H1 (cell line): ENCODE results near the gene DPH6. TPM values are rescaled to one million over a fixed set of nuclear protein-coding genes. Genes with fewer than 3 reads are reported as not detected.

Experiments used
- CTCF ChIA-PET: fragments of 300-600 bp; sonication (Branson Sonifier 250); formaldehyde crosslinking; loops from one replicate; lab custom pipeline; 2021; ENCODE audit not compliant: partially characterized antibody; lab: Charles Lee
- POLR2A ChIA-PET: fragments of 300-600 bp; sonication (Branson Sonifier 250); formaldehyde crosslinking; loops from one replicate; lab custom pipeline; 2021; ENCODE audit warnings: inconsistent platforms; ENCODE audit not compliant: partially characterized antibody; lab: Charles Lee
- DNase-seq, 2 experiments: peaks; one replicate each; pipeline versions ENCODE4 v3.0.0 to v3.0.0-alpha.2; 2010 to 2022; ENCODE audit warnings: low spot score in 2 of 2, low read depth in 1 of 2, mixed read lengths in 1 of 2
- FAIRE-seq: peaks from 2 replicates; lab custom pipeline; 2011; peaks lifted over from hg19 to GRCh38; lab: Jason Lieb, UNC
- H2AFZ ChIP-seq: 2 replicates; pipeline ENCODE4 v1.8.1; 2012; ENCODE audit warnings: low read length, inconsistent platforms
- H2AK5ac ChIP-seq: 2 replicates; pipeline ENCODE4 v1.6.1; 2013; ENCODE audit warnings: low read depth, low read length
- H2BK120ac ChIP-seq: replicated peaks from 2 replicates; pipeline ENCODE3; 2013; ENCODE audit warnings: low read depth, low read length, inconsistent platforms
- H2BK12ac ChIP-seq: 2 replicates; pipeline ENCODE4 v1.6.1; 2013; ENCODE audit warnings: low read depth, low read length
- H2BK15ac ChIP-seq: 2 replicates; pipeline ENCODE4 v1.6.1; 2013; ENCODE audit warnings: low read length
- H2BK20ac ChIP-seq: 2 replicates; pipeline ENCODE4 v1.6.1; 2013; ENCODE audit warnings: low read length
- H2BK5ac ChIP-seq: 2 replicates; pipeline ENCODE4 v1.6.1; 2013; ENCODE audit warnings: low read depth, low read length
- H3K14ac ChIP-seq: 2 replicates; pipeline ENCODE4 v1.6.1; 2013; ENCODE audit warnings: inconsistent platforms; ENCODE audit not compliant: insufficient read length
- H3K18ac ChIP-seq: 2 replicates; pipeline ENCODE4 v1.6.1; 2013; ENCODE audit warnings: low read length; ENCODE audit errors: extremely low read depth
- H3K23ac ChIP-seq: 2 replicates; pipeline ENCODE4 v1.6.1; 2013; ENCODE audit warnings: inconsistent platforms; ENCODE audit not compliant: insufficient read length
- H3K23me2 ChIP-seq: 2 replicates; pipeline ENCODE4 v1.6.1; 2013; ENCODE audit warnings: low read depth, low read length
- H3K27ac ChIP-seq: 2 replicates; pipeline ENCODE4 v1.6.1; 2011; ENCODE audit warnings: low read depth, low read length, inconsistent platforms
- H3K27me3 ChIP-seq, 4 experiments: replicated peaks in 1 of 4; 1 replicate in 1 of 4; 2 replicates in 3 of 4; pipeline versions ENCODE4 v1.6.1 to v1.8.1; 2011 to 2013; ENCODE audit warnings: low read length in 3 of 4, mild to moderate bottlenecking in 3 of 4, inconsistent platforms in 2 of 4, mixed read lengths in 2 of 4, moderate library complexity in 1 of 4; ENCODE audit not compliant: control insufficient read depth in 3 of 4, insufficient read depth in 3 of 4; ENCODE audit errors: extremely low read depth in 1 of 4
- H3K36me3 ChIP-seq, 4 experiments: 2 replicates each; pipeline versions ENCODE4 v1.6.1 to v1.8.1; 2011 to 2013; ENCODE audit warnings: mild to moderate bottlenecking in 4 of 4, low read length in 3 of 4, moderate library complexity in 2 of 4, control low read depth in 1 of 4, inconsistent platforms in 1 of 4; ENCODE audit not compliant: insufficient read depth in 4 of 4, control insufficient read depth in 2 of 4
- H3K4ac ChIP-seq: replicated peaks from 2 replicates; pipeline ENCODE3; 2013; ENCODE audit warnings: low read length, low read depth, mixed read lengths, inconsistent platforms; ENCODE audit not compliant: insufficient read length
- H3K4me1 ChIP-seq, 4 experiments: replicated peaks in 1 of 4; 1 replicate in 1 of 4; 2 replicates in 3 of 4; pipeline versions ENCODE4 v1.6.1 to v1.8.1; 2011 to 2013; ENCODE audit warnings: low read length in 3 of 4, inconsistent platforms in 2 of 4, mixed read lengths in 1 of 4; ENCODE audit not compliant: insufficient read depth in 4 of 4, control insufficient read depth in 3 of 4
- H3K4me2 ChIP-seq, 2 experiments: 2 replicates each; pipeline versions ENCODE4 v1.6.1 to v1.8.1; 2011 to 2013; ENCODE audit warnings: low read depth in 2 of 2, low read length in 2 of 2, control low read depth in 1 of 2, inconsistent platforms in 1 of 2, mild to moderate bottlenecking in 1 of 2; ENCODE audit not compliant: insufficient read depth in 1 of 2
- H3K4me3 ChIP-seq, 4 experiments: fragments of 200-600, 300-600 bp in 1 of 4; sonication (generic), shearing (Covaris generic), sonication (Bioruptor Twin) in 1 of 4; 2 replicates each; pipeline versions ENCODE4 v1.5.1 to v1.8.1; 2011 to 2016; ENCODE audit warnings: low read length in 4 of 4, low read depth in 3 of 4, control low read depth in 2 of 4, inconsistent platforms in 2 of 4, mild to moderate bottlenecking in 2 of 4, mixed read lengths in 1 of 4, moderate library complexity in 1 of 4; ENCODE audit not compliant: insufficient read depth in 2 of 4; ENCODE audit errors: extremely low read depth in 1 of 4
- H3K56ac ChIP-seq: replicated peaks from 2 replicates; pipeline ENCODE3; 2013; ENCODE audit warnings: low read depth, mild to moderate bottlenecking, mixed read lengths, low read length, inconsistent platforms; ENCODE audit not compliant: insufficient read length
- H3K79me1 ChIP-seq: 2 replicates; pipeline ENCODE4 v1.6.1; 2013; ENCODE audit warnings: low read depth, low read length, control low read depth
- H3K79me2 ChIP-seq, 2 experiments: 2 replicates each; pipeline versions ENCODE4 v1.6.1 to v1.8.1; 2012 to 2013; ENCODE audit warnings: low read length in 2 of 2, mild to moderate bottlenecking in 2 of 2, inconsistent platforms in 1 of 2; ENCODE audit not compliant: insufficient read depth in 2 of 2, control insufficient read depth in 1 of 2
- H3K9ac ChIP-seq, 4 experiments: replicated peaks in 1 of 4; 1 replicate in 1 of 4; 2 replicates in 3 of 4; pipeline versions ENCODE4 v1.6.1 to v1.8.1; 2011 to 2013; ENCODE audit warnings: low read depth in 3 of 4, low read length in 3 of 4, control low read depth in 2 of 4, mild to moderate bottlenecking in 2 of 4, moderate library complexity in 2 of 4, inconsistent platforms in 1 of 4; ENCODE audit errors: extremely low read depth in 1 of 4
- H3K9me3 ChIP-seq, 2 experiments: 2 replicates each; pipeline versions ENCODE4 v1.6.1 to v1.8.1; 2012 to 2013; ENCODE audit warnings: mild to moderate bottlenecking in 2 of 2, moderate library complexity in 2 of 2, control low read depth in 1 of 2, inconsistent platforms in 1 of 2, low read depth in 1 of 2, low read length in 1 of 2, mixed read lengths in 1 of 2; ENCODE audit not compliant: insufficient read depth in 2 of 2
- H4K20me1 ChIP-seq, 2 experiments: replicated peaks in 1 of 2; 2 replicates each; pipeline versions ENCODE3 to v1.8.1; 2011 to 2013; ENCODE audit warnings: inconsistent platforms in 2 of 2, low read length in 2 of 2, mild to moderate bottlenecking in 1 of 2; ENCODE audit not compliant: insufficient read depth in 2 of 2, control insufficient read depth in 1 of 2
- H4K5ac ChIP-seq: 2 replicates; pipeline ENCODE4 v1.6.1; 2013; ENCODE audit warnings: low read length, low read depth, mixed read lengths, inconsistent platforms; ENCODE audit not compliant: insufficient read length
- H4K8ac ChIP-seq: 2 replicates; pipeline ENCODE4 v1.8.0; 2013; ENCODE audit warnings: mild to moderate bottlenecking, moderate library complexity, low read length, inconsistent platforms; ENCODE audit not compliant: insufficient read depth; ENCODE audit errors: extremely low read depth
- H4K91ac ChIP-seq: replicated peaks from 2 replicates; pipeline ENCODE3; 2013; ENCODE audit warnings: low read length, mixed read lengths, inconsistent platforms; ENCODE audit not compliant: insufficient read length
- ATF3 ChIP-seq: IDR thresholded peaks from 2 replicates; pipeline ENCODE4 v1.6.1; 2011; ENCODE audit warnings: low read depth, mild to moderate bottlenecking, low read length; ENCODE audit not compliant: insufficient read depth
- CBX8 ChIP-seq: fragments of 300-800, 300-1000 bp; sonication (generic); IDR thresholded peaks from 2 replicates; pipeline ENCODE4 v1.7.1; 2016; ENCODE audit warnings: low read depth, low read length, borderline replicate concordance
- CTBP2 ChIP-seq: IDR thresholded peaks from 2 replicates; pipeline ENCODE4 v1.7.0; 2011; ENCODE audit warnings: borderline replicate concordance, mild to moderate bottlenecking, moderate library complexity, mixed read lengths, low read length; ENCODE audit not compliant: insufficient read depth, insufficient read length
- POLR2AphosphoS5 ChIP-seq: IDR thresholded peaks from 2 replicates; pipeline ENCODE4 v1.6.1; 2011; ENCODE audit warnings: low read depth, low read length
- WGBS, 2 experiments: shearing (Covaris generic) in 1 of 2; methylation state at CpG; one replicate each; pipeline versions ENCODE4 v1.1.6 to v1.1.7; 2013 to 2015; ENCODE audit warnings: low lambda C conversion rate in 2 of 2, mixed read lengths in 2 of 2, inconsistent platforms in 1 of 2, low coverage in 1 of 2, missing lambda C conversion rate in 1 of 2; ENCODE audit not compliant: insufficient replicate concordance in 2 of 2, insufficient coverage in 1 of 2, insufficient read length in 1 of 2; ENCODE audit errors: extremely low coverage in 1 of 2, missing lambda C conversion rate in 1 of 2; 5-methylcytosine and 5-hydroxymethylcytosine counted together
- polyA plus RNA-seq, 7 experiments: library from polyadenylated mRNA; depleted of rRNA in 3 of 7; stranded (reverse) in 5 of 7; unstranded in 2 of 7; fragments of >200 nt in 5 of 7; fragments of 200-250 nt in 2 of 7; gene quantifications; 1 replicate in 5 of 7; 2 replicates in 1 of 7; 4 replicates in 1 of 7; pipeline versions ENCODE4 v1.2.1 to v1.2.3, GENCODE V29; 2011 to 2013; ENCODE audit warnings: missing spikeins in 2 of 7, mixed read lengths in 2 of 7
- total RNA-seq: library from RNA; stranded (reverse); fragmentation: NEBNext Ultra II Directional; extraction: Animal tissue kit (Norgen Biotek cat#: 25700); gene quantifications from 2 replicates; pipeline ENCODE4 v1.2.1, GENCODE V29; 2021

Gene DPH6
- total and polyA plus RNA-seq, 2 of the 8 experiments (the other 6 are each of a cell fraction or from before 2014, with no cell fraction given): 21.6 to 30.5 TPM

- Histone ChIP-seq H3K23ac (no peak overlapping the region), H2BK5ac (no peak overlapping the region), H3K4me3 (no peak overlapping the region), H3K4me1 (no peaks in the 10 kb centered on the region), H3K36me3 (no peaks in the 10 kb centered on the region), H3K4me2 (no peak overlapping the region), H2BK20ac (no peak overlapping the region), H3K79me2 (no peaks in the 10 kb centered on the region), H4K8ac (no peak overlapping the region), H2AFZ (no peak overlapping the region), H3K27me3 (no peaks in the 10 kb centered on the region), H3K18ac (no peak overlapping the region), H2BK15ac (no peak overlapping the region), H2AK5ac (no peak overlapping the region), H3K14ac (no peak overlapping the region), H4K20me1 (no peaks in the 10 kb centered on the region), H4K5ac (no peak overlapping the region), H3K4ac (no peak overlapping the region), H2BK12ac (no peak overlapping the region), H3K9ac (no peak overlapping the region), H3K56ac (no peak overlapping the region), H2BK120ac (no peak overlapping the region), H3K23me2 (no peaks in the 10 kb centered on the region), H3K79me1 (no peaks in the 10 kb centered on the region; the same call in 1 of the 2 replicates), H3K27ac (no peak overlapping the region), H4K91ac (no peak overlapping the region), H3K9me3 (no peaks in the 10 kb centered on the region)
- DNase-seq (no peak), FAIRE-seq (no peak)
- no peak for TF ChIP-seq POLR2AphosphoS5
- TF ChIP-seq CBX8: no peak
- no peak for TF ChIP-seq ATF3
- TF ChIP-seq CTBP2: no peak
- 90% methylated on average over 7 of the region's 7 CpGs; no CpG with 5 or more reads in 1 of the 2 experiments for WGBS, 2 experiments
- ChIA-PET POLR2A (no interaction called here), CTCF (interaction anchor here (1.1 to 1.8 kb wide), 2 partner anchors 14 to 169 kb away, joined by 4 to 5 read pairs; no protein-coding TSS in a partner anchor)
These were observed 87.6 kb downstream of the DPH6 start for GRCh38 chr15:35458176-35458856.
